ENCODE results near the gene TARDBP. TPM values are rescaled to one million over a fixed set of nuclear protein-coding genes. Genes with fewer than 3 reads are reported as not detected.

Gene TARDBP
- total and polyA plus RNA-seq, 2 experiments from 2014 or later = 204 to 313 TPM

DNA sequence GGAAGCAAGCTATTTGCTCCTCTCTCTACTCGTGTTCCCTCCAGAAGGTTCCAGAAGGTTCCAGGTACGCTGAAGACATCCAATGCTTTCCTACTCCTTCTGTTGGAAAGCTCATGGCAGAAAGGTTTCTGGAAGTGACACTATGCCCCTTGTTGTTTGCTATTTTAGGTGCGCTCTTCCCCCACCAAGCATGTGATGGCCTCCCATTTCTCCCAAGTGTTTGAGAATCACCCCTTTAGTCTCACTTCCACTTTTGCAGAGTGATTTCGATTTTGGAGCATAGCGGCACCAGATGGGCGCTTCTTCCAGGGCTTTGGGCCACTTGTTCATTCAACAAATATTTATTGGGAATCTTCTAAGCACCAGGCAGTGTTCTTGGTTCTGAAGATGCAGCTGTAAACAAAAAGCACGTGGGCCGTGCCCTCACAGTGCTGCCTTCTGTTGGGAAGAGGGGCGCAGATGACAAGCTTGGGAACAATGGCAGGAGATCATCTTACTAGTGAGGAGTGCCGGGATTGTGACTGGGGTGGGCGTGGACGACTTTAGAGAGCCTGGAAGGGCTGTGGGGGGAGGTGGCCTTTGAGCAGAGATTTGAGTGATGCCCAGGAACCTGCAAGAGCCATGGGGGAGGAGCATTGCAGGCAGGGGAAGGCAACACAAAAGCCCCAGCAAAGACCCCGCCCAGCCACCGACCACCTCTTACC is 43.0 kb upstream of the TARDBP start:
- peak; percentile 63 for ATAC-seq
- Mint-ChIP-seq H3K9me3 (peaks cover under 1% of the 10 kb centered on the region; the same call in 1 of the 3 replicates), H3K27ac (no peak overlapping the region)

More for the DNA sequence above, 43.0 kb upstream of the TARDBP start:
- no peaks in the 10 kb centered on the region for H3K27me3 ChIP-seq (ENCODE audit: insufficient read depth)
- Mint-ChIP-seq H3K36me3 (ENCODE audit: low read depth) (peaks cover 1% of the 10 kb centered on the region; the same call in 1 of the 3 replicates), H3K4me3 (no peak overlapping the region; the same call in 2 of the 3 replicates), H3K27me3 (ENCODE audit: insufficient read depth, low read depth, poor library complexity) (peaks cover 8% of the 10 kb centered on the region), H3K4me1 (peaks cover 37% of the 10 kb centered on the region)
- TF ChIP-seq, protein P1, sequence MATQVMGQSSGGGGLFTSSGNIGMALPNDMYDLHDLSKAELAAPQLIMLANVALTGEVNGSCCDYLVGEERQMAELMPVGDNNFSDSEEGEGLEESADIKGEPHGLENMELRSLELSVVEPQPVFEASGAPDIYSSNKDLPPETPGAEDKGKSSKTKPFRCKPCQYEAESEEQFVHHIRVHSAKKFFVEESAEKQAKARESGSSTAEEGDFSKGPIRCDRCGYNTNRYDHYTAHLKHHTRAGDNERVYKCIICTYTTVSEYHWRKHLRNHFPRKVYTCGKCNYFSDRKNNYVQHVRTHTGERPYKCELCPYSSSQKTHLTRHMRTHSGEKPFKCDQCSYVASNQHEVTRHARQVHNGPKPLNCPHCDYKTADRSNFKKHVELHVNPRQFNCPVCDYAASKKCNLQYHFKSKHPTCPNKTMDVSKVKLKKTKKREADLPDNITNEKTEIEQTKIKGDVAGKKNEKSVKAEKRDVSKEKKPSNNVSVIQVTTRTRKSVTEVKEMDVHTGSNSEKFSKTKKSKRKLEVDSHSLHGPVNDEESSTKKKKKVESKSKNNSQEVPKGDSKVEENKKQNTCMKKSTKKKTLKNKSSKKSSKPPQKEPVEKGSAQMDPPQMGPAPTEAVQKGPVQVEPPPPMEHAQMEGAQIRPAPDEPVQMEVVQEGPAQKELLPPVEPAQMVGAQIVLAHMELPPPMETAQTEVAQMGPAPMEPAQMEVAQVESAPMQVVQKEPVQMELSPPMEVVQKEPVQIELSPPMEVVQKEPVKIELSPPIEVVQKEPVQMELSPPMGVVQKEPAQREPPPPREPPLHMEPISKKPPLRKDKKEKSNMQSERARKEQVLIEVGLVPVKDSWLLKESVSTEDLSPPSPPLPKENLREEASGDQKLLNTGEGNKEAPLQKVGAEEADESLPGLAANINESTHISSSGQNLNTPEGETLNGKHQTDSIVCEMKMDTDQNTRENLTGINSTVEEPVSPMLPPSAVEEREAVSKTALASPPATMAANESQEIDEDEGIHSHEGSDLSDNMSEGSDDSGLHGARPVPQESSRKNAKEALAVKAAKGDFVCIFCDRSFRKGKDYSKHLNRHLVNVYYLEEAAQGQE (IDR thresholded peaks at IDR 0.05; ENCODE audit: unreplicated experiment) = no peak
- TF ChIP-seq CREB1 (CRISPR knock-in tag; IDR thresholded peaks at IDR 0.05; ENCODE audit: low read depth) (no peak), STAT1 (IDR thresholded peaks at IDR 0.05; ENCODE audit: unreplicated experiment) (no peak), ZNF331 (CRISPR knock-in tag; IDR thresholded peaks at IDR 0.05; ENCODE audit: low read depth) (no peak), JUNB (IDR thresholded peaks at IDR 0.05; ENCODE audit: unreplicated experiment) (no peak)
- TF ChIP-seq, protein P2, sequence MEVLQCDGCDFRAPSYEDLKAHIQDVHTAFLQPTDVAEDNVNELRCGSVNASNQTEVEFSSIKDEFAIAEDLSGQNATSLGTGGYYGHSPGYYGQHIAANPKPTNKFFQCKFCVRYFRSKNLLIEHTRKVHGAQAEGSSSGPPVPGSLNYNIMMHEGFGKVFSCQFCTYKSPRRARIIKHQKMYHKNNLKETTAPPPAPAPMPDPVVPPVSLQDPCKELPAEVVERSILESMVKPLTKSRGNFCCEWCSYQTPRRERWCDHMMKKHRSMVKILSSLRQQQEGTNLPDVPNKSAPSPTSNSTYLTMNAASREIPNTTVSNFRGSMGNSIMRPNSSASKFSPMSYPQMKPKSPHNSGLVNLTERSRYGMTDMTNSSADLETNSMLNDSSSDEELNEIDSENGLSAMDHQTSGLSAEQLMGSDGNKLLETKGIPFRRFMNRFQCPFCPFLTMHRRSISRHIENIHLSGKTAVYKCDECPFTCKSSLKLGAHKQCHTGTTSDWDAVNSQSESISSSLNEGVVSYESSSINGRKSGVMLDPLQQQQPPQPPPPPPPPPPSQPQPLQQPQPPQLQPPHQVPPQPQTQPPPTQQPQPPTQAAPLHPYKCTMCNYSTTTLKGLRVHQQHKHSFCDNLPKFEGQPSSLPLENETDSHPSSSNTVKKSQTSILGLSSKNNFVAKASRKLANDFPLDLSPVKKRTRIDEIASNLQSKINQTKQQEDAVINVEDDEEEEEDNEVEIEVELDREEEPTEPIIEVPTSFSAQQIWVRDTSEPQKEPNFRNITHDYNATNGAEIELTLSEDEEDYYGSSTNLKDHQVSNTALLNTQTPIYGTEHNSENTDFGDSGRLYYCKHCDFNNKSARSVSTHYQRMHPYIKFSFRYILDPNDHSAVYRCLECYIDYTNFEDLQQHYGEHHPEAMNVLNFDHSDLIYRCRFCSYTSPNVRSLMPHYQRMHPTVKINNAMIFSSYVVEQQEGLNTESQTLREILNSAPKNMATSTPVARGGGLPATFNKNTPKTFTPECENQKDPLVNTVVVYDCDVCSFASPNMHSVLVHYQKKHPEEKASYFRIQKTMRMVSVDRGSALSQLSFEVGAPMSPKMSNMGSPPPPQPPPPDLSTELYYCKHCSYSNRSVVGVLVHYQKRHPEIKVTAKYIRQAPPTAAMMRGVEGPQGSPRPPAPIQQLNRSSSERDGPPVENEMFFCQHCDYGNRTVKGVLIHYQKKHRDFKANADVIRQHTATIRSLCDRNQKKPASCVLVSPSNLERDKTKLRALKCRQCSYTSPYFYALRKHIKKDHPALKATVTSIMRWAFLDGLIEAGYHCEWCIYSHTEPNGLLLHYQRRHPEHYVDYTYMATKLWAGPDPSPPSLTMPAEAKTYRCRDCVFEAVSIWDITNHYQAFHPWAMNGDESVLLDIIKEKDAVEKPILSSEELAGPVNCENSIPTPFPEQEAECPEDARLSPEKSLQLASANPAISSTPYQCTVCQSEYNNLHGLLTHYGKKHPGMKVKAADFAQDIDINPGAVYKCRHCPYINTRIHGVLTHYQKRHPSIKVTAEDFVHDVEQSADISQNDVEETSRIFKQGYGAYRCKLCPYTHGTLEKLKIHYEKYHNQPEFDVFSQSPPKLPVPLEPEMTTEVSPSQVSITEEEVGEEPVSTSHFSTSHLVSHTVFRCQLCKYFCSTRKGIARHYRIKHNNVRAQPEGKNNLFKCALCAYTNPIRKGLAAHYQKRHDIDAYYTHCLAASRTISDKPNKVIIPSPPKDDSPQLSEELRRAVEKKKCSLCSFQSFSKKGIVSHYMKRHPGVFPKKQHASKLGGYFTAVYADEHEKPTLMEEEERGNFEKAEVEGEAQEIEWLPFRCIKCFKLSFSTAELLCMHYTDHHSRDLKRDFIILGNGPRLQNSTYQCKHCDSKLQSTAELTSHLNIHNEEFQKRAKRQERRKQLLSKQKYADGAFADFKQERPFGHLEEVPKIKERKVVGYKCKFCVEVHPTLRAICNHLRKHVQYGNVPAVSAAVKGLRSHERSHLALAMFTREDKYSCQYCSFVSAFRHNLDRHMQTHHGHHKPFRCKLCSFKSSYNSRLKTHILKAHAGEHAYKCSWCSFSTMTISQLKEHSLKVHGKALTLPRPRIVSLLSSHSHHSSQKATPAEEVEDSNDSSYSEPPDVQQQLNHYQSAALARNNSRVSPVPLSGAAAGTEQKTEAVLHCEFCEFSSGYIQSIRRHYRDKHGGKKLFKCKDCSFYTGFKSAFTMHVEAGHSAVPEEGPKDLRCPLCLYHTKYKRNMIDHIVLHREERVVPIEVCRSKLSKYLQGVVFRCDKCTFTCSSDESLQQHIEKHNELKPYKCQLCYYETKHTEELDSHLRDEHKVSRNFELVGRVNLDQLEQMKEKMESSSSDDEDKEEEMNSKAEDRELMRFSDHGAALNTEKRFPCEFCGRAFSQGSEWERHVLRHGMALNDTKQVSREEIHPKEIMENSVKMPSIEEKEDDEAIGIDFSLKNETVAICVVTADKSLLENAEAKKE (CRISPR knock-in tag; IDR thresholded peaks at IDR 0.05) = no peak
- DNase-seq (ENCODE audit: low spot score) = peak; percentile 72
- H3K36me3 ChIP-seq (ENCODE audit: insufficient read depth) = no peaks in the 10 kb centered on the region
- peak overlapping the region; percentile 12 for H3K4me2 ChIP-seq
- no peaks in the 10 kb centered on the region for H3K9me2 ChIP-seq (ENCODE audit: insufficient read depth)
- H4K20me1 ChIP-seq (replicated peaks; ENCODE audit: insufficient read depth) = no peaks in the 10 kb centered on the region
- no peak overlapping the region for H3K4me3 ChIP-seq
- H3F3A ChIP-seq (replicated peaks; ENCODE audit: low read depth) = peaks cover 5% of the 10 kb centered on the region; the same call in 1 of the 2 replicates
- peaks cover 24% of the 10 kb centered on the region for H3K4me1 ChIP-seq (ENCODE audit: insufficient read depth)
- H3K27ac ChIP-seq (ENCODE audit: low read depth) = no peak overlapping the region
- H3K79me2 ChIP-seq (replicated peaks; ENCODE audit: insufficient read depth) = no peaks in the 10 kb centered on the region
- peak overlapping the region; percentile 92; the same call in 1 of the 2 replicates for H2AFZ ChIP-seq
